ENCODE data around the gene SSBP3.
"Not testable (repeated sequence)": the region's sequence is repeated elsewhere in the genome, so short reads cannot be mapped to it uniquely, and the experiment has no call there.

The SSBP3 gene

DNA sequence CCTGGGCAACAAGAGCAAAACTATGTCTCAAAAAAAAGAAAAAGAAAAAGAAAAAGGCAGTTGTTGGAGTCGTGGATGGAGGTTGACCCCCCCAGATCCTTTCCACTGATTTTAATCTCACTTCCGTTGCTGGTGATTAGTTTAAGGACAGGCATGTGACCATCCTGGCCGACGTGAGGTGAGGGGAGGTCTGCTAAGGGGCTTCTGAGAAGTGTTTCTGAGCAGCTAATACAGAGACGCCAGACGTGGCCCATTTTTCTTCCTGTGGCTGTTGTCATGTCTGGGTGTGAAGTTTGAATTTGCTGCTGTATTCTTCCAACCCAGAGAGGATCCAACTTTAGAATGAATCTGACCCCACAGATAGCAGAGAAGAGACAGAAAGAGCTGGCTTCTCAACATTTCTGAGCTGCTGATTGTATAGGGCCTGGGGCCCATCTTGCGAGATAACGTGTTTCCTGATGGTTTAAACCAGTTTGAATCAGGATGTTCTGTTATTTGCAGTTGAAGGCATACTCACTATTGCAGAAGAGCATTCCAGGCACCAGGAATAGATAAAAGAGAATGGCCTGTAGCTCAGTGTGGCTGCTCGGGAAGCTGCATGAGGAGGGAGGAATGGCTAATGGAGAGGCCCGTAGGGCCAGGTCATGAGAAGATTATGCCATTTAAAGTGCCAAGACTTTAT is 22.8 kb upstream of the SSBP3 start:
- H3K9ac ChIP-seq (ENCODE audit: low read length), result no peak overlapping the region
- DNase-seq (ENCODE audit: low read depth), result no peak
- H3K4me1 ChIP-seq (ENCODE audit: control insufficient read depth, insufficient read depth, low read length), result no peaks in the 10 kb centered on the region
- peaks cover 3% of the 10 kb centered on the region for H3K27me3 ChIP-seq (replicated peaks; ENCODE audit: control insufficient read depth, insufficient read depth, low read length)
- no peaks in the 10 kb centered on the region for H3K36me3 ChIP-seq (ENCODE audit: control insufficient read depth, insufficient read depth, low read length, severe bottlenecking)
- H3K9me3 ChIP-seq (ENCODE audit: control insufficient read depth, low read length), result no peaks in the 10 kb centered on the region
- no peak overlapping the region for H3K4me3 ChIP-seq (ENCODE audit: low read length)

GRCh38 chr1:54425152-54425584 is 19.0 kb upstream of the SSBP3 start:
- Histone ChIP-seq H3K9me3 (ENCODE audit: control insufficient read depth, low read length) (no peaks in the 10 kb centered on the region), H3K9ac (ENCODE audit: low read length) (no peak overlapping the region), H3K4me1 (ENCODE audit: control insufficient read depth, insufficient read depth, low read length) (no peaks in the 10 kb centered on the region), H3K36me3 (ENCODE audit: control insufficient read depth, insufficient read depth, low read length, severe bottlenecking) (no peaks in the 10 kb centered on the region), H3K4me3 (ENCODE audit: low read length) (no peak overlapping the region), H3K27me3 (replicated peaks; ENCODE audit: control insufficient read depth, insufficient read depth, low read length) (no peaks in the 10 kb centered on the region)
- no peak for DNase-seq (ENCODE audit: low read depth)

DNA sequence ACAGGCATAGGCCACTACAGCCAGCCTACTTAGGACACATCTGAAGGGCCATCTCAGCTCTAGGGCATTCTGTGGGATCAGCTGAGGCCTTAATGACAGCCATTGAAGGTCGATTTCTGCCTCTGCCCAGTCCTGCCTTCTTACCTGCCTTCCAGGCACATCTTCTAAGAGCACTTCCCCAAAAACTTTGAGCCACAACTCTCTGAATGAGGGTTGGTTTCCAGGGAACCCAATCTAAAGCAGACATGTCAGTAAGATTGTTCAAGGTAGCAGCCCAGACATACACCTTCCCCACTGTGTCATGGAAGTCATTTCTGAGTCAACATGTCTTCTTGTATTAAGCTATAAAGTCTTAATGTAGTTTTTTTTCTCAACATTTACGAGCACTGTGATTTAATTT is 18.2 kb upstream of the SSBP3 start:
- Histone ChIP-seq H3K27me3 (replicated peaks; ENCODE audit: control insufficient read depth, insufficient read depth, low read length) (no peaks in the 10 kb centered on the region), H3K9me3 (ENCODE audit: control insufficient read depth, low read length) (no peaks in the 10 kb centered on the region), H3K4me1 (ENCODE audit: control insufficient read depth, insufficient read depth, low read length) (no peaks in the 10 kb centered on the region), H3K36me3 (ENCODE audit: control insufficient read depth, insufficient read depth, low read length, severe bottlenecking) (no peaks in the 10 kb centered on the region), H3K9ac (ENCODE audit: low read length) (no peak overlapping the region), H3K4me3 (ENCODE audit: low read length) (no peak overlapping the region)
- DNase-seq (ENCODE audit: low read depth), result no peak

- Histone ChIP-seq H3K4me3 (ENCODE audit: low read length) (no peak overlapping the region), H3K9me3 (ENCODE audit: control insufficient read depth, low read length) (no peaks in the 10 kb centered on the region), H3K36me3 (ENCODE audit: control insufficient read depth, insufficient read depth, low read length, severe bottlenecking) (no peaks in the 10 kb centered on the region), H3K27me3 (replicated peaks; ENCODE audit: control insufficient read depth, insufficient read depth, low read length) (no peaks in the 10 kb centered on the region), H3K9ac (ENCODE audit: low read length) (no peak overlapping the region), H3K4me1 (ENCODE audit: control insufficient read depth, insufficient read depth, low read length) (no peaks in the 10 kb centered on the region)
- no peak for DNase-seq (ENCODE audit: low read depth)
Measured at GRCh38 chr1:54421101-54421504, 14.9 kb upstream of the SSBP3 start.

GRCh38 chr1:54418598-54418997 is 12.4 kb upstream of the SSBP3 start:
- H3K4me3 ChIP-seq (ENCODE audit: low read length); H3K9me3 ChIP-seq (ENCODE audit: control insufficient read depth, low read length); H3K27me3 ChIP-seq (replicated peaks; ENCODE audit: control insufficient read depth, insufficient read depth, low read length); H3K36me3 ChIP-seq (ENCODE audit: control insufficient read depth, insufficient read depth, low read length, severe bottlenecking); H3K4me1 ChIP-seq (ENCODE audit: control insufficient read depth, insufficient read depth, low read length); DNase-seq (ENCODE audit: low read depth); H3K9ac ChIP-seq (ENCODE audit: low read length): not testable (repeated sequence)

GRCh38 chr1:54417123-54417522 is 10.9 kb upstream of the SSBP3 start:
- Histone ChIP-seq H3K9me3 (ENCODE audit: control insufficient read depth, low read length) (no peaks in the 10 kb centered on the region), H3K9ac (ENCODE audit: low read length) (no peak overlapping the region), H3K4me3 (ENCODE audit: low read length) (no peak overlapping the region), H3K4me1 (ENCODE audit: control insufficient read depth, insufficient read depth, low read length) (peaks cover 4% of the 10 kb centered on the region), H3K27me3 (replicated peaks; ENCODE audit: control insufficient read depth, insufficient read depth, low read length) (no peaks in the 10 kb centered on the region), H3K36me3 (ENCODE audit: control insufficient read depth, insufficient read depth, low read length, severe bottlenecking) (no peaks in the 10 kb centered on the region)
- no peak for DNase-seq (ENCODE audit: low read depth)

DNA sequence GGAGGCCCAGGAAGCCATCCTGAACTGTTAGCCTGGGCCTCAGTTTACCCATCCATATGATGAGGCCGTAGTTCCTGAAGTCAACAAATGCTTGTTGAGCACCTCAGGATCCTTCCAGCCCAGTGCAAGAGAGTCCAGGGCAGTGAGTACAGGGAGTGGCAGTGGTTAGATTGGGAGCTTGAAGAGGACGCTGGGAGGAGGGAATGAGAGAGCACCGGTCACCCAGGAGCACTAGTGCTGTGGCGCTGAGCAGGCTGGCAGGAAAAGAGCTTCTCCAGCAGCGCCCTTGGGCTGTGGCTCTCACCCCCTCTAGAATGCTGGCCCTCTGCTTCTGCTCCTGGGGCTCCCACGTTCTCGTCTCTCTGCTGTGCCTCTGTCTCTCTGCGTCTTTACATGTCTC is 10.2 kb upstream of the SSBP3 start:
- no peak overlapping the region for H3K4me3 ChIP-seq (ENCODE audit: low read length)
- no peaks in the 10 kb centered on the region for H3K9me3 ChIP-seq (ENCODE audit: control insufficient read depth, low read length)
- H3K4me1 ChIP-seq (ENCODE audit: control insufficient read depth, insufficient read depth, low read length), result peaks cover 4% of the 10 kb centered on the region
- H3K9ac ChIP-seq (ENCODE audit: low read length), result no peak overlapping the region
- no peaks in the 10 kb centered on the region for H3K36me3 ChIP-seq (ENCODE audit: control insufficient read depth, insufficient read depth, low read length, severe bottlenecking)
- no peaks in the 10 kb centered on the region for H3K27me3 ChIP-seq (replicated peaks; ENCODE audit: control insufficient read depth, insufficient read depth, low read length)
- no peak for DNase-seq (ENCODE audit: low read depth)

DNA sequence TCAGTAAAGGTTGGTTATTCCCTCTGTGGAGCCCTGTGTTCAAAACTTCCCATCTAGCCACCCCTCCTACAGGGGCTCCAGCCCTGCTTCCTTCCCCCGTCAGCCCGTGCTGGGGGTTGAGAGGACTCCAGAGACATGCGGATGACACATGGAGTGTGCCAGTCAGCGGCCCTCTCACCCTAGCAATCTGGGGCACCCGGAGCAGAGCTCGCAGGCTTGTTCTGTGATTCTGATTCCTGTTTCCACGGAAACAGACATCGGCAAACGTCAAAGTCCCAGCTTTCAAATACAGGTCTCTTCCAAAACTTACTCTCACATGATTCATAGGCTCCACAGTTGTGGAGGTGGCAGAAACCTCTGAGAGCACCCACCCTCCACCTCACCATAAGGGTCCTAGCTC is 9.8 kb upstream of the SSBP3 start:
- no peak overlapping the region for H3K4me3 ChIP-seq (ENCODE audit: low read length)
- no peaks in the 10 kb centered on the region for H3K36me3 ChIP-seq (ENCODE audit: control insufficient read depth, insufficient read depth, low read length, severe bottlenecking)
- H3K9ac ChIP-seq (ENCODE audit: low read length), result no peak overlapping the region
- no peaks in the 10 kb centered on the region for H3K27me3 ChIP-seq (replicated peaks; ENCODE audit: control insufficient read depth, insufficient read depth, low read length)
- DNase-seq (ENCODE audit: low read depth), result no peak
- peaks cover 4% of the 10 kb centered on the region for H3K4me1 ChIP-seq (ENCODE audit: control insufficient read depth, insufficient read depth, low read length)
- no peaks in the 10 kb centered on the region for H3K9me3 ChIP-seq (ENCODE audit: control insufficient read depth, low read length)

DNA sequence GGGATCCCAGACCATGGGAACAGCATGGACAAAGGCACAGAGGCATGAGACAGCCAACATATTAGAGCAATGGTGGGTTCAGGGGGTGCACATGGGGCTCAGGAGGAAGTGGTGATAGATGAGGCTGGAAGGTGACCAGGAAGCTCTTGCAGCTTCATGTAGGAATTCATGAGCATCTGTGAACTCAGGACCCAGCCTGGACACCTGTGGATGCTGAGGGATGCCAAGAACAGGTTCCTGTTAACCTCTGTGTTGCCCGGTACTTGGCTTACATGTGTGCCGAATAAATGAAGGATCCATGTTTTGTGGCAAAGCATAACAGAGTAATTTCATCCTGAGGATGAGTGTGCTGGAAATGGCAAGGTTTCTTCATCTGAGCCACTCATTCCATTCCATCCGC is 9.3 kb upstream of the SSBP3 start:
- Histone ChIP-seq H3K4me3 (ENCODE audit: low read length) (no peak overlapping the region), H3K9ac (ENCODE audit: low read length) (no peak overlapping the region), H3K36me3 (ENCODE audit: control insufficient read depth, insufficient read depth, low read length, severe bottlenecking) (no peaks in the 10 kb centered on the region), H3K9me3 (ENCODE audit: control insufficient read depth, low read length) (no peaks in the 10 kb centered on the region), H3K27me3 (replicated peaks; ENCODE audit: control insufficient read depth, insufficient read depth, low read length) (no peaks in the 10 kb centered on the region), H3K4me1 (ENCODE audit: control insufficient read depth, insufficient read depth, low read length) (peaks cover 4% of the 10 kb centered on the region)
- no peak for DNase-seq (ENCODE audit: low read depth)

GRCh38 chr1:54413732-54414131 is 7.5 kb upstream of the SSBP3 start:
- no peaks in the 10 kb centered on the region for H3K36me3 ChIP-seq (ENCODE audit: control insufficient read depth, insufficient read depth, low read length, severe bottlenecking)
- no peak for DNase-seq (ENCODE audit: low read depth)
- no peaks in the 10 kb centered on the region for H3K27me3 ChIP-seq (replicated peaks; ENCODE audit: control insufficient read depth, insufficient read depth, low read length)
- no peak overlapping the region for H3K4me3 ChIP-seq (ENCODE audit: low read length)
- H3K9ac ChIP-seq (ENCODE audit: low read length), result no peak overlapping the region
- H3K9me3 ChIP-seq (ENCODE audit: control insufficient read depth, low read length), result no peaks in the 10 kb centered on the region
- H3K4me1 ChIP-seq (ENCODE audit: control insufficient read depth, insufficient read depth, low read length), result peaks cover 8% of the 10 kb centered on the region

- Histone ChIP-seq H3K9me3 (ENCODE audit: control insufficient read depth, low read length) (no peaks in the 10 kb centered on the region), H3K36me3 (ENCODE audit: control insufficient read depth, insufficient read depth, low read length, severe bottlenecking) (no peaks in the 10 kb centered on the region), H3K27me3 (replicated peaks; ENCODE audit: control insufficient read depth, insufficient read depth, low read length) (no peaks in the 10 kb centered on the region), H3K4me1 (ENCODE audit: control insufficient read depth, insufficient read depth, low read length) (peaks cover 12% of the 10 kb centered on the region), H3K9ac (ENCODE audit: low read length) (no peak overlapping the region), H3K4me3 (ENCODE audit: low read length) (no peak overlapping the region)
- DNase-seq (ENCODE audit: low read depth), result peak; percentile 63
Measured at GRCh38 chr1:54413295-54413694, 7.1 kb upstream of the SSBP3 start.

GRCh38 chr1:54410359-54410758 is 4.2 kb upstream of the SSBP3 start:
- H3K9me3 ChIP-seq (ENCODE audit: control insufficient read depth, low read length), result no peaks in the 10 kb centered on the region

More at GRCh38 chr1:54410359-54410758, 4.2 kb upstream of the SSBP3 start:
- Histone ChIP-seq H3K27me3 (replicated peaks; ENCODE audit: control insufficient read depth, insufficient read depth, low read length) (no peaks in the 10 kb centered on the region), H3K36me3 (ENCODE audit: control insufficient read depth, insufficient read depth, low read length, severe bottlenecking) (no peaks in the 10 kb centered on the region), H3K9ac (ENCODE audit: low read length) (no peak overlapping the region), H3K4me3 (ENCODE audit: low read length) (no peak overlapping the region), H3K4me1 (ENCODE audit: control insufficient read depth, insufficient read depth, low read length) (peaks cover 19% of the 10 kb centered on the region)
- DNase-seq (ENCODE audit: low read depth), result no peak

Measured in adipocyte (in vitro differentiated cells).